ENCODE data around the gene GRIK2. TPM values are rescaled to one million over a fixed set of nuclear protein-coding genes. Genes with fewer than 3 reads are reported as not detected.

GRIK2 gene
- total RNA-seq, 1 experiment from 2014 or later: 0.29 TPM

DNA sequence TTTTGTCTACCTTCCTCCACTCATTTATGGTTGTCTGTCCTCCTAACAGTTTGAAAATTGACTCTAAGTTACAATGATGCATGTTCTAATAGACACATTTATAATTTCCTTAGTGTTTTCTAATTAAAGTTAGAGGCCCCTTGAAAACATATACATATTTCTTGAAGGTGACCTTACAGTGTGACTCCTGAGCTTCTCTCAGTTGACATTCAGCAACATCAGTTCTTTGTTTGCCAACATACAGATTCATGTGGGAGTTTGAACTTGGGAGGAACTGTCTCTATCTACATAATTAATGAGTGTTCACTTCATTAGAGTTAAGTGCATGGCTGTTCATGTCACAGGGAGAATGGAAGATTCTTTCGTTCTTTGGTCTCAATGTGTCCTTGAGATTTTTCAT is 658.2 kb downstream of the GRIK2 start:
- CTCF ChIA-PET: no interaction called here
- BruUV-seq (replicated peaks): no TSS peak

DNA sequence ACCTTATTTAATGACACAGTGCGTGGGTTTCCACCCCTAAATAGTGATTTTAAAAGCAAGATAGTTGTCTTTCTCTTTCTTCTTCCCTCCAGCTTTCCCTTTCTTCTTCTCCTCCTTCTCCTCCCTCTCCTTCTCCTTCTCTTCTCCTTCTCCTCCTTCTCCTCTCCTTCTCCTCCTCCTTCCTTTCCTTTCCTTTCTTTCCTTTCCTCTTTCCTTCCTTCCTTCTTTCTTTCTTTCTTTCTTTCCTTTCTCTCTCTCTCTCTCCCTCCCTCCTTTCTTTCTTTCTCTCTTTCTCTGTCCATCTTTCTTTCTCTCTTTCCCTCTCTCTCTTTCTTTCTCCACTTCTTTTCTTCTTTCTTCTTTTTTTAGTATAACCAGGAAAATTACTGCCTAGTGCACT is 670.6 kb downstream of the GRIK2 start:
- DNase-seq: no peak
- no peaks in the 10 kb centered on the region for H3K4me1 ChIP-seq
- Mint-ChIP-seq H3K36me3 (ENCODE audit: insufficient read depth, unreplicated experiment) (no peaks in the 10 kb centered on the region), H3K4me1 (ENCODE audit: low read depth, unreplicated experiment) (no peaks in the 10 kb centered on the region), H3K27me3 (ENCODE audit: insufficient read depth, unreplicated experiment) (no peaks in the 10 kb centered on the region), H3K9me3 (ENCODE audit: unreplicated experiment) (no peaks in the 10 kb centered on the region), H3K27ac (ENCODE audit: unreplicated experiment) (no peak overlapping the region), H3K4me3 (ENCODE audit: unreplicated experiment) (no peak overlapping the region)
- POLR2A ChIA-PET: no interaction called here
- CTCF ChIA-PET: no interaction called here
- TF ChIP-seq, protein P1, sequence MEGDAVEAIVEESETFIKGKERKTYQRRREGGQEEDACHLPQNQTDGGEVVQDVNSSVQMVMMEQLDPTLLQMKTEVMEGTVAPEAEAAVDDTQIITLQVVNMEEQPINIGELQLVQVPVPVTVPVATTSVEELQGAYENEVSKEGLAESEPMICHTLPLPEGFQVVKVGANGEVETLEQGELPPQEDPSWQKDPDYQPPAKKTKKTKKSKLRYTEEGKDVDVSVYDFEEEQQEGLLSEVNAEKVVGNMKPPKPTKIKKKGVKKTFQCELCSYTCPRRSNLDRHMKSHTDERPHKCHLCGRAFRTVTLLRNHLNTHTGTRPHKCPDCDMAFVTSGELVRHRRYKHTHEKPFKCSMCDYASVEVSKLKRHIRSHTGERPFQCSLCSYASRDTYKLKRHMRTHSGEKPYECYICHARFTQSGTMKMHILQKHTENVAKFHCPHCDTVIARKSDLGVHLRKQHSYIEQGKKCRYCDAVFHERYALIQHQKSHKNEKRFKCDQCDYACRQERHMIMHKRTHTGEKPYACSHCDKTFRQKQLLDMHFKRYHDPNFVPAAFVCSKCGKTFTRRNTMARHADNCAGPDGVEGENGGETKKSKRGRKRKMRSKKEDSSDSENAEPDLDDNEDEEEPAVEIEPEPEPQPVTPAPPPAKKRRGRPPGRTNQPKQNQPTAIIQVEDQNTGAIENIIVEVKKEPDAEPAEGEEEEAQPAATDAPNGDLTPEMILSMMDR (IDR thresholded peaks at IDR 0.05; ENCODE audit: insufficient read depth in 1 of 2, low read depth in 1 of 2, low read length in 1 of 2, severe bottlenecking in 1 of 2, unreplicated experiment in 1 of 2): no peak
- H3K27me3 ChIP-seq (replicated peaks; ENCODE audit: control insufficient read depth, insufficient read depth, low read length): no peaks in the 10 kb centered on the region
- no TSS peak for BruUV-seq (replicated peaks)
- no peaks in the 10 kb centered on the region for H3K36me3 ChIP-seq (ENCODE audit: control insufficient read depth, insufficient read depth, low read length)
- intact Hi-C loops (cut with micrococcal nuclease; ENCODE audit: unreplicated experiment): no loop called here
- no peaks in the 10 kb centered on the region for H3K9me3 ChIP-seq
- no peak overlapping the region for H3K4me3 ChIP-seq (ENCODE audit: low read depth, low read length)

More for the DNA sequence above, 658.2 kb downstream of the GRIK2 start:
- Histone ChIP-seq H3K4me3 (ENCODE audit: low read depth, low read length) (no peak overlapping the region), H3K36me3 (ENCODE audit: control insufficient read depth, insufficient read depth, low read length) (no peaks in the 10 kb centered on the region), H3K4me1 (no peaks in the 10 kb centered on the region), H3K27me3 (replicated peaks; ENCODE audit: control insufficient read depth, insufficient read depth, low read length) (no peaks in the 10 kb centered on the region), H3K9me3 (no peaks in the 10 kb centered on the region)
- POLR2A ChIA-PET: no interaction called here
- TF ChIP-seq, protein P1 (IDR thresholded peaks at IDR 0.05; ENCODE audit: insufficient read depth in 1 of 2, low read depth in 1 of 2, low read length in 1 of 2, severe bottlenecking in 1 of 2, unreplicated experiment in 1 of 2): no peak
- no peaks in the 10 kb centered on the region for H3K4me1 Mint-ChIP-seq (ENCODE audit: low read depth, unreplicated experiment)
- no peak overlapping the region for H3K27ac Mint-ChIP-seq (ENCODE audit: unreplicated experiment)
- H3K9me3 Mint-ChIP-seq (ENCODE audit: unreplicated experiment): no peaks in the 10 kb centered on the region
- no peak for DNase-seq
- peaks cover 3% of the 10 kb centered on the region for H3K27me3 Mint-ChIP-seq (ENCODE audit: insufficient read depth, unreplicated experiment)
- H3K36me3 Mint-ChIP-seq (ENCODE audit: insufficient read depth, unreplicated experiment): no peaks in the 10 kb centered on the region
- intact Hi-C loops (cut with micrococcal nuclease; ENCODE audit: unreplicated experiment): no loop called here
- no peak overlapping the region for H3K4me3 Mint-ChIP-seq (ENCODE audit: unreplicated experiment)

DNA sequence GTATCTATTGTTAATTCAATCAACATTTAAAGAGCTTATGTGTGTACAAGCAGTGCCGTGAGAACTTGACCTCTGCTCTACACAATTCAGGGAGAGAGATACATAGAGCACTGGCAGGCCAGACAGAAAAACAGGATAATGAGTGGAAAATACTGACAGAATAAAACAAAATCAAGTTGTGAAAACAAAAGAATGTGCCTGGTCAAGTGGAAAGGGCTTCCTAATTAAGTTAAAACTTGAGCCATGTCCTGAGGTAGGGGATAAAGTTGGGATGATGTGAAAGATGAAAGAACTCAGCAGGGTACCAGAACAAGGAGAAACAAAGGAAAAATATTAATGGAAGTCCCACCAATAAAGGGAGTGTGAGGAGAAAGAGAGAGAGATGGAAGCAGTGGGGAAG is 672.8 kb downstream of the GRIK2 start:
- no peaks in the 10 kb centered on the region for H3K4me1 ChIP-seq
- Mint-ChIP-seq H3K27me3 (ENCODE audit: insufficient read depth, unreplicated experiment) (no peaks in the 10 kb centered on the region), H3K9me3 (ENCODE audit: unreplicated experiment) (no peaks in the 10 kb centered on the region), H3K4me3 (ENCODE audit: unreplicated experiment) (no peak overlapping the region), H3K27ac (ENCODE audit: unreplicated experiment) (no peak overlapping the region), H3K36me3 (ENCODE audit: insufficient read depth, unreplicated experiment) (no peaks in the 10 kb centered on the region), H3K4me1 (ENCODE audit: low read depth, unreplicated experiment) (no peaks in the 10 kb centered on the region)
- ChIA-PET POLR2A (no interaction called here), CTCF (no interaction called here)
- DNase-seq: no peak
- intact Hi-C loops (cut with micrococcal nuclease; ENCODE audit: unreplicated experiment): no loop called here
- H3K27me3 ChIP-seq (replicated peaks; ENCODE audit: control insufficient read depth, insufficient read depth, low read length): no peaks in the 10 kb centered on the region
- BruUV-seq (replicated peaks): no TSS peak
- TF ChIP-seq, protein P1 (IDR thresholded peaks at IDR 0.05; ENCODE audit: insufficient read depth in 1 of 2, low read depth in 1 of 2, low read length in 1 of 2, severe bottlenecking in 1 of 2, unreplicated experiment in 1 of 2): no peak
- no peaks in the 10 kb centered on the region for H3K36me3 ChIP-seq (ENCODE audit: control insufficient read depth, insufficient read depth, low read length)
- H3K4me3 ChIP-seq (ENCODE audit: low read depth, low read length): no peak overlapping the region
- H3K9me3 ChIP-seq: no peaks in the 10 kb centered on the region
